GM19240 (cell line): Measurements from ENCODE around the gene KMT2E.
"Not testable (repeated sequence)": the region's sequence is repeated elsewhere in the genome, so short reads cannot be mapped to it uniquely, and the experiment has no call there.

Experiments
- DNase-seq: peaks from one replicate; pipeline ENCODE4 v3.0.0; 2011; ENCODE audit warnings: low spot score; ENCODE audit not compliant: insufficient read length

The KMT2E gene

DNA sequence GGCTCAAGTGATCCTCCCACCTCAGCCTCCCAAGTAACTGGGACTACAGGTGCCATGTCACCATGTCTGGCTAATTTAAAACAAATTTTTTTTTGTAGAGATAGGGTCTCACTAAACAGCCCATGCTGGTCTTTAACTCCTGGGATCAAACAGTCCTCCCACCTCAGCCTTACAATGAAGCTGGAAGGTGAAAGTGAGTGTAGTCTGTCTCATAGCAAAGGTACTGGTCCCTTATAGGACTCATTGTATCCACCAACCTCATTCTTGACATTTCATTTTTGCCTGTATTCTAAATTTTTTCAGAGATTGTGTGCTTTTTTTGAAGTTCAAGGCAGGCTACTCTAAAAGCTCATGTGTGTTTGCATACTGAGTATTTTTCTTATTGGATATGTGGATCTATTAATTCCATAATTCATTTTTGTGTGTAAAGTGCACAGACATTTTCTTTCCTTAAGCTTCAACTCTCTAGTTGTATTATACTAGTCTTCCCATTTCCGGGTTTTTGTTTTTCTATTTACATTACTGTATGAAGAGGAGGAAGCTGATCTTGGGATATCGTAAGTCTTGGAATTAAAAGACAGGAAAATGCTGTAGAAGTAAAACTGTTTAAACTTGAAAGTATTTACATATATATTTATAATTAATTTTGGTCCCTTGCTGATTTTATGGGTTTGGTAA, 13.3 kb downstream of the KMT2E start:
- no peak for DNase-seq

DNA sequence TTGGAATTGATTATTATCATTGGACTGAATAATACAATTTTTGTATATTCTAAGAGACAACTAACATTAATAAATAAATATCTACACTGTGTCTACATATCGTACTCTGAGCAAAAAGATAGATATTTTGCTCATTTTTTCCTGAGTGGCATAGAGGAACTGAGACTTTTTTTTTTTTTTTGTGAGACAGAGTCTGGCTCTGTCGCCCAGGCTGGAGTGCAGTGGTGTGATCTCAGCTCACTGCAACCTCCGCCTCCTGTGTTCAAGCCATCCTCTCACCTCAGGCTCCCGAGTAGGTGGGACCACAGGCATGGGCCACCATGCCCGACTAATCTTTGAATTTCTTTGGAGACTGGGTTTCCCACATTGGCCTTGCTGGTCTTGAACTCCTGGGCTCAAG, 14.0 kb downstream of the KMT2E start:
- DNase-seq = no peak

GRCh38 chr7:105028941-105029340, 14.9 kb downstream of the KMT2E start:
- not testable (repeated sequence) for DNase-seq

GRCh38 chr7:105030447-105030846, 16.4 kb downstream of the KMT2E start:
- DNase-seq = no peak

DNA sequence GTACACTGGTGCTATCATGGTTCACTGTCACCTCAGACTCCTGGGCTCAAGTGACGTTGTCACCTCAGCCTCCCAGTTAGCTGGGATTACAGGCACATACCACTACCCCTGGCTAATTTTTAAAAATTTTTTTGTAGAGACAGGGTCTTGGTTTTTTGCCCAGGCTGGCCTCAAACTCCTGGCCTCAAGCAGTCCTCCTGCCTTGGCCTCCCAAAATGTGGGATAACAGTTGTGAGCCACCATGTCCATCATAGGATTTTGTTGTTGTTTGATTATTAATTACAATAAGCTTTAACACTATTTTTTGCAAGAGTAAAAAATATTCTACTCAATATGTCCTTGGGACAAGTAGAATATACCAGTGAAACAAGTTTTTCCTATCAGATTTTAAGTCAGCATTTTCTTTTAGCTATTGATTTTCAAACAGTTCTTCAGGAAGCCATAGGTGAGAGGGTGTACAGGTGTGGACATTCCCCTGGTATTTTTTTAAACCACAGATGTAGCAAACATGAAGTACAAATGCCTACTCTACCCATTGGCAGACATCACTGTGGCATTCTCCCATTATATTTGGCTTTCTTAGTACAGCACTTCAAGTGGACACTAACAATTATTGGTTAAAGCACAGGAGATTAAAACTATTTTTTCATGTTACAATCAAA, 18.7 kb downstream of the KMT2E start:
- DNase-seq = no peak

GRCh38 chr7:105035349-105035748, 21.3 kb downstream of the KMT2E start:
- DNase-seq = no peak

DNA sequence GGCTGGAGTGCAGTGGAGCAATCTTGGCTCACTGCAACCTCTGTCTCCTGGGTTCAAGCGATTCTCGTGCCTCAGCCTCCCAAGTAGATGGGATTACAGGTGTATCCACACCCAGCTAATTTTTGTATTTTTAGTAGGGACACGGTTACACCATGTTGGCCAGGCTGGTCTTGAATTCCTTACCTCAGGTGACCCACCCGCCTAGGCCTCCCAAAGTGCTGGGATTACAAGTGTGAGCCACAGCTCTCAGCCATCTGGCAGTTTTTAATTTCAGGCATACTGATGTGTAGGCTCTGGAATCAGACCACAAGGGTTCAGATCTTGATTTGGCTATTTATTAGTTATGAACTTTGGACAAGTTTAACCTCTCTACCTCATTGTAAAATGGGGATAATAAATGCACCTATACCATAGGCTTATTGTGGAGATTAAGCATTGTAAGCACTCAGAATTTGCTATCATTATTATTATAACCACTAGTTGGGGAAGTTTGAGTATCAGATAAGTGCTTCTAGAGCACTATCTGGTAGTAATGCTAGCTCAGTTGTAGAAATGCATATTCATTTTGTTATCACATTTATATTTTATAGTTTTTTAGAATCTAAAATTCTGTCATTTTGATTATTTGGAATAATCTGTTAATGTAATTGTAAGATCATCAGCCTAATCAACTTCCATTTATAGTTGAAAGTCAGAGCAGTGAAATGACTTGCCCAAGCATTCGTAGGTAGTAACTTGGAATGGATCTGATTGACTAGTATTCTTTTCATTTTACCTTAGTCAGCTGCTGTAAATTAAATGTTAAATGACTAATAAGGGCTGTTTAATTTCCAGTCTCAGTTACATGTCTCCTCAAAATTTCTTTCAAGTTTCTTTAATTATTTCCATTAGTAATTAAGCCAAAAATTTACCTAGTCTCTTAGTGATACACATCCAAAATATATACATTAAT, 22.5 kb downstream of the KMT2E start:
- no peak for DNase-seq

DNA sequence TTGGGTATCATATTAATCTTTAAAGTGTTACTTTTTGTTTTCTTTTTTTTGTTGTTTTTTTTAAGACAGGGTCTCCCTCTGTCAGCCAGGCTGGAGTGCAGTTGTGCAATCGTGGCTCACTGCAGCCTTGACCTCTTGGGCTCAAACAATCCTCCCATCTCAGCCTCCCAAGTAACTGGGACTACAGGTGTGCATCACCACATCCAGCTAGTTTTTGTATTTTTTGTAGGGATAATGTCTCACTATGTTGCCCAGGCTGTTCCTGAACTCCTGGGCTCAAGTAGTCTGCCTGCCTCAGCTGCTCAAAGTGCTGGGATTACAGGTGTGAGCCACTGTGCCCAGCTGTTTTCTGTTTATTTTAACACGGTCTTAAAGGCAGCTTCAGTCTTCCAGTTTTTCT, 23.3 kb downstream of the KMT2E start:
- no peak for DNase-seq

- DNase-seq = no peak
Observed at GRCh38 chr7:105044449-105045070, 30.6 kb downstream of the KMT2E start.

DNA sequence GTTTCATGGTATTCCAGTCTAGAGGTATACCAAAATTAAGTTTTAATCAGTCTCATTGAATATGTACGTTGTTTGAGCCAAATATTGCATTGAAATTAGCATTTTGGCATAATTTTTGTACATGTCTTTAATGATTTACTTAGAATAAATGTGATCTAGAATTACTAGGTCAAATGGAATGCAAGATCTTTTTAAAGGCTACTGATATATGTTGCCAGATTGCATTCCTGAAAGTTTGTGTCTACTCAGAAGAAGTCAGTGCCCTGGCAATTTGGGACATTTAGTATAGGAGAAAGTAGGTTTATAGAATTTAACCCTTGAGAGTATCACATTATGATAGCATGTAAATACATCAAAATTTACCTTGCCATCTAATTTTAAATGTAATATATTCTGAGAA, 32.4 kb downstream of the KMT2E start:
- DNase-seq = no peak

DNA sequence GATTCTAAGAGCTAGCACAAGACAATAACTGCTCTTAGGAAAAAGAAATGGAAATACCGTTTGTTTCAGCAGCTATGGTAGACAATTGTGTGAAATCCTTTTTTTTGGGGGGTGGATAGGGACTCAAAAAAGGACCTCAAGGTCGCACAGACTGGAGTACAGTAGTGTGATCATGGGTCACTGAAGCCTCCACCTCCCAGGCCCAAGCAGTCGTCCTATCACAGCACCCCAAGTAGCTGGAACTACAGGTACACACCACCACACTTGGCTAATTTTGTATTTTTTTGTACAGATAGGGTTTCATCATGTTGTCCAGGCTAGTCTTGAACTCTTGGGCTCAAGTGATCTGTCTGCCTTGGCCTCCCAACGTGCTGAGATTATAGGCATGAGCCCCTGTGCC, 33.9 kb downstream of the KMT2E start:
- DNase-seq = no peak

GRCh38 chr7:105050493-105050892, 36.5 kb downstream of the KMT2E start:
- no peak for DNase-seq

DNA sequence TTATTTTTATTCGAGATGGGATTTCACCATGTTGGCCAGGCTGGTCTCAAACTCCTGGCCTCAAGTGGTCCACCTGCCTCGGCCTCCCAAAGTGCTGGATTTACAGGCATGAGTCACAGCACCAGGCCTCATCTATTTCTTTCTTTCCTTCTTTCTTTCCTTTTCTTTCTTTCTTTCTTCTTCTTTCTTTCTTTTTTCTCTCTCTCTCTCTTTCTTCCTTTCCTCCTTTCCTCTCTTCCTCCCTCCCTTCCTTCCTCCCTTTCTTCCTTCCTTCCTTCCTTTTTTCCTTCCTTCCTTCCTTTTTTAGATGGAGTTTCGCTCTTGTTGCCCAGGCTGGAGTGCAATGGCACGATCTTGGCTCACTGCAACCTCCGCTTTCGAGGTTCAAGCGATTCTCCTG, 36.9 kb downstream of the KMT2E start:
- DNase-seq = not testable (repeated sequence)

DNA sequence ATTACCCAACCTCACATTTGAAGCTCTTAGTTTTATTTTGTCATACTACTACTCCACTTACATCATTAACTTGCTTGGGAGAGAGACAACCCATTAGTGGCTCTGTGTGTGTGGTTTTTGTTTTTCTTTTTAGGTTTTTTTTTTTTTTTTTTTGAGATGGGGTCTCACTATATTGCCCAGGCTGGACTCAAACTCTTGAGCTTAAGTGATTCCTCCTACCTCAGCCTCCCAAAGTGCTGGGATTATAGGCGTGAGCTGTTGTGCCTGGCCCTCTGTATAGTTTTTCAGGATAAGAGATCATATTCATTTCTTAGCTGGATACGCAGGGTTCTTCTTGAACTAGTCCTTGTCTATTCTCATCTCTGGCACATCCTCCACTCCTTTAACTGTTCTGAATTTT, 41.1 kb downstream of the KMT2E start:
- DNase-seq = no peak

- no peak for DNase-seq
Observed at GRCh38 chr7:105055621-105056020, 41.6 kb downstream of the KMT2E start.

- DNase-seq = no peak
Observed at GRCh38 chr7:105057472-105057871, 43.5 kb downstream of the KMT2E start.

DNA sequence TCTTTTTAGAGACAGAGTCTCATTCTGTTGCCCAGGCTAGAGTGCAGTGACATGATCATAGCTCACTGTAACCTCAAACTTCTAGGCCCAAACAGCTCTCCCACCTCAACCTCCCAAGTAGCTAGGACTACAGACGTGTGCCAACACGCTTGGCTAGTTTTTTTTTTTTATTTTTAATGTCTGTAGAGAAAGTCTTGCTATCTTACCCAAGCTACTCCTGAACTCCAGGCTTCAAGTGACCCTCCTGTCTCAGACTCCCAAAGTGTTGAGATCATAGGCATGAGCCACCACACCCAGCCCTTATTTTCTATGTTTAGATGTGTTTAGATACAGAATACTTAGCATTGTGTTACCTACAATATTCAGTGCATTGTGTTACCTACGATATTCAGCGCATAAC, 46.4 kb downstream of the KMT2E start:
- no peak for DNase-seq

DNA sequence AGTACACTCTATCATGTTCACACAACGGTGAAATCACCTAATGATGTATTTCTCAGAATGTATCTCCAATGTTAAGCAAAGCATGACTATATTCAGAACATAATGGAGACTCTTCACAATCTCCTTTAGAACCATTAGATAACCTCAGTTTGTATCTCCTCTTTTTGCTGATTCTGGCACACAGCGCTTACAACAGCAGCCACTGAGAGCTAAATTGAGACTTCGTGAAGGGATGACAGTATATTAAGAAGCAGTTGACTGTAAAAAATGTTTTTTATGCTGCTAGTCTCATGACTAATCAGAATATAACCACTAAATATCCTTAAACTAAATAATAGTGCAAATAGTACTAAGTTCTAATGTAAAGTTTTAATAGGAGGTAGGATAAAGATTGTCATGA, 46.9 kb downstream of the KMT2E start:
- no peak for DNase-seq

- DNase-seq = no peak
Observed at GRCh38 chr7:105065104-105065503, 51.1 kb downstream of the KMT2E start.

DNA sequence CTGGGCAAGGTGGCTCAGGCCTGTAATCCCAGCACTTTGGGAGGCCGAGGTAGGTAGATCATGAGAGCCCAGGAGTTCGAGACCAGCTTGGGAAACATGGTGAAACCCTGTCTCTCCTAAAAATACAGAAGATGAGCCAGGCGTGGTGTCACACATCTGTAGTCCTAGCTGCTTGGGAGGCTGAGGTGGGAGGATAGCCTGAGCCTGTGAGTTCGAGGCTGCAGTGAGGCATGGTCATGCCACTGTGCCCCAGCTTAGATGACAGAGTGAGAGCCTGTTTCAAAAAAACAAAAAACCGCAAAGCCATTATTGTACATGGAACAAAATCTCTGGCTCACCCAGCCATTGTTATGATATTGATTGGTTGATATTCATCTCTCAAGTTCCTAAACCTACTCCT, 53.7 kb downstream of the KMT2E start:
- no peak for DNase-seq

DNA sequence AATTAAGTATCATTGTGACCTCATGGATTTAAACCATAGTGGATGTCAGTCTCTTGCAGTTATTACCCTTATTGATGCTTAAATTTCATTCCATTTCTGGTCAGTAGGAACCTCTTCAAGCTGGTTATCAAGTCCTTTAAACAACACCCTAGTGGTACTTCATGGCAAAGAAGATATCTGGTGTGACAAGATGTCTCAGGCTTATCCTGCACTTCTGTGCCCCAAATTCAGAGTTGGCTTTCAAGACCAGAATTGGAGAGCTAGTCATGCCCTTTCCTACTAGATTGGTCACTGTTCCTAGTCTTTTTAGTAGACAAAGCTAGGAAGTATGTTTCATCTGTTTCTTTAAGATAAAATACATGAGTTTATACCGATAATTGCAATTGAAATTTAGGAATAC, 54.9 kb downstream of the KMT2E start:
- no peak for DNase-seq

DNA sequence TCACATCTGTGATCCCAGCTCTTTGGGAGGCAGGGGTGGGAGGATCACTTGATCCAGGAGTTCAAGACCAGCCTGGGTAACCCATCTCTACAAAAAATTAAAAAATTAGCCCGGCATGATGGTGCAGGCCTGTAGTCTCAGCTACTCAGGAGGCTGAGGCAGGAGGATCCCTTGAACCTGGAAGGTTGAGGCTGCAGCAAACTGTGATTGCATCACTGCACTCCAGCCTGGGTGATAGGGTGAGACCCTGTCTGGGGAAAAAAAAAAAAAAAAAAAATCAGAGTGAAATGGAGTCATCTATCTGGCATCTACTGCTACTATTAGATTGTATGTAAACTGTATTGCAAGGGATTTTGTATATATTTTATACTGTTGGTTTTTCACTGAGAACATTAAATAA, 59.1 kb downstream of the KMT2E start:
- DNase-seq = no peak
